GM19043 (cell line): ENCODE measurements around the gene PLTP.

Experiments used
- ATAC-seq: cut with Tn5 transposase; IDR thresholded peaks from one replicate; pipeline ENCODE4 v1.9.1; 2021; ENCODE audit warnings: low read depth; ENCODE audit not compliant: unreplicated experiment

PLTP gene

GRCh38 chr20:45921337-45922189, 9.6 kb upstream of the PLTP start:
- ATAC-seq, result no peak

DNA sequence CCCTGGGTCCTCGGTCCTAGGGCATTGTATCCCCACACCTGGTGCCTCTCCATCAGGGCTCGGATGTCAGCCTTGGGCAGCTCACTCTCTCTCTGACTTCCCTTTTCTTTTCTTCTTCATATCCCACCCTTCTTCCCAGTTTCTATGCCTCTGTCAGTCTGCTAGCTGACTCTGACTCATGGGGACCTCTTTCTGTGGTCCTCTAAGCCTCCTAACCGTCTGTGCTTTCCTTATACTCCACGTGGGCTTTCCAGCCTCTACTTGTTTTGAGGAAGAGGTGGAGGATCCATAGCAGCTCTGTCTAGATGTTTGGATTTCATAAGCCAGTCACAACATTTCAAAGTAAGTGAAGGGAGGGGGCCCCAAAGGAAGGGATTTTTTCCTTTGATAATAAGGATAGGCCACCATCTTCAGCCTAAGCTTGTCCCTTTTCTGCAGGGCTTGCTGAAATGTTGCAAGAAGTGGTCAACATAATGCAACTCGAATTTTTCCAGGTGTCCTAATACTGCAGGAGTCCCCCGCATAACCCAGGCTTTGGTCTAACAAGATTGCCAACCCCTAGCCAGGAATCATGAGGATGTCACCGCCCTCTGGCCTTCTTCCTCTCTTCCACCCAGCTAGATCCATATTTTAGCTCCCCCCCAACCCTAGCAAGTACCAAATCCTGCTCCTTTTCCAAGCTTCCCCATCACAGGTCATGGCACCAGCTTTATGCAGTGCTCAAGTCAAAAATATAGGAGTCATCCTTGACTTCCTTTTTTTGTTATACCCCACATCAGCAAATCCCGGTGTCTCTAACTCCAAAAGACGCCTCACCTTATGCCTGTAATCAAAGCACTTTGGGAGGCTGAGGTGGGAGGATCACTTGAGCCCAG, 8.7 kb upstream of the PLTP start:
- no peak for ATAC-seq

DNA sequence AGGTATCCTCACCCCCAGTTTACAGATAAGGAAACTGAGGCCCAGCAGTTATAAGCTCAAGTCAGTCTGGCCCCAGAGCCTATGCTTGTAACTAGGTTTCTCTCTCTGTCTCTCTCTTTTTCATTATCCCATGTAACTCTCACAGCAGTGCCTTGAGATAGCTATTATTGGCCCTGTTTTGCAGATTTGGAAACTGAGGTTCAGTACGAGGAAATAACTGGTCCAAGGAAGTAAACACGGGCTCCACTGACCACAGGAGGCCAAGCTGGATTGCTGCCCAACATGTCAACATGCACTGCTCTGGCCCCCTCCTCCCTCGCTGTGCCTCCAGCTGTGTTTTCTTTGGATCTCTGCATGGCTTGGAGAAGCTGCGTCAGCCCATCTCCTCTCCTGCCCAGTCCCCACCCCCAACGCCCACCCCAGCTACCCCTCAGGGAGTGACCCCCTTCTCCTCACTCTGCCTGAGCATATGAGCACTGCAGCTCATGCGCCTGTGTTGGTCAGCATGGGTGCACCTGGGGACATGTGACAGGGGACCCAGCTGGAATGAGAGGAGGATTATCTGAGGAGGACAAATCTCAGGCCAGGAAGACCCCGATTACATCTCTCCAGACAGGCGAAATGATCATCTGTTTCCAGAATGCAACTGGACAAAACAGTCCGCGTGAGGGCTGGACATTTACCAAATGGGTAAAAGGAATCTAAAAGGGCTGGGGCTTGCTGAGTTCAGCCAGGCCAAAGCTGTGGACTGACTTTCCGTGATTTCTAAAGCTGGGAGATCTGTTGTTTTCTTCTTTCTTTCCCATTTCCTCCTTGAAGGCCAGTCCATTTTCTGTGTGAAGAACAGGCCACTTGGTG, 7.8 kb upstream of the PLTP start:
- ATAC-seq, result no peak

- ATAC-seq, result no peak
Measured at GRCh38 chr20:45918779-45919537, 7.0 kb upstream of the PLTP start.

- ATAC-seq, result no peak
Measured at GRCh38 chr20:45918182-45918737, 6.3 kb upstream of the PLTP start.

DNA sequence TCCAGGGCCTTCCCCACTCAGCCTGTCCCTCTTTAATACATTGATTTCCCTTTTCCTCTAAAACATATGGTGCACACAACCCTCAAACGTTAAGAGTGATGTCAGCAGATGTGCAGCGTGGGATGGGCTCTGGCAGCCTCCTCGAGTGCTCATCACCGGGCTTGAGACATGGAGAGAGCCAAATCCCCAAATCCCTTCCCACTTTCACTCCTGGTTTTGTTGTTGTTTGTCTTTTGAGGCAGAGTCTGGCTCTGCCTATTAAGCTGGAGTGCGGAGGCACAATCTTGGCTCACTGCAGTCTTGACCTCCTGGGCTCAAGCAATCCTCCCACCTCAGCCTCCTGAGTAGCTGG, 5.8 kb upstream of the PLTP start:
- ATAC-seq, result no peak

DNA sequence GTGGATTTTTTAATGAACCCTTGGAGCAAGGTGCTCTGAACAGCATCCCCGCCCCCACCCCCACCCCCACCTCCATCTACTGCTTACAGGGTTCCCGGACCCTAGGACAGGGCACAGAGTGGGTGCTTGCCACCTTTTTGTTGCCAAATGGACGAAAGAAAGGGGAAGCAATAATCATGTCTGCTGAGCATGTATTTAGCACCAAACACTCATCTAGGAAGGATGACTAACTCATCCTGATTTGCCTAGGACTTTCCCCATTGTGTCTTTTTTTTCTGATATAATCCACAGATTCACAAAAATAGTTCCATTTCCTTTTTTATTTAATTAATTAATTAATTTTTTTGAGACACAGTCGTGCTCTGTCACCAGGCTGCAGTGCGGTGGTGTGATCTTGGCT, 1.2 kb upstream of the PLTP start:
- ATAC-seq, result no peak

DNA sequence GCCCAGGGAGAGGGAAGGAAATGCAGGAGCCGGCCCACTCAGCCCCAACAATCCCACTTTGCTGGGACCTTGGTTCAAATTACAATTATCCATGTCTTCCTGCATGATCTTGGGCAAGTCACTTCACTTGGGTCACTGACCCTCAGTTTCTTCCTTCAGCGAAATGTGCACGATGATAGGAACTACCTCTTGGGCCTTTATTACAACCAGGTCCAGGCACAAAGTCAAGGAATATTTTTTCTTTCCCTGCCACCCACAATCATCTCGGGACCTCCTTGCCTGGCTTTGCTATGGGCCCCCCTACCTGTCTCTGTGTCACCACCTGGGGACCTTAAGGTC, 358 bp upstream of the PLTP start:
- no peak for ATAC-seq

- ATAC-seq, result peak; percentile 91
Measured at GRCh38 chr20:45910670-45911485, 1.1 kb downstream of the PLTP start.

DNA sequence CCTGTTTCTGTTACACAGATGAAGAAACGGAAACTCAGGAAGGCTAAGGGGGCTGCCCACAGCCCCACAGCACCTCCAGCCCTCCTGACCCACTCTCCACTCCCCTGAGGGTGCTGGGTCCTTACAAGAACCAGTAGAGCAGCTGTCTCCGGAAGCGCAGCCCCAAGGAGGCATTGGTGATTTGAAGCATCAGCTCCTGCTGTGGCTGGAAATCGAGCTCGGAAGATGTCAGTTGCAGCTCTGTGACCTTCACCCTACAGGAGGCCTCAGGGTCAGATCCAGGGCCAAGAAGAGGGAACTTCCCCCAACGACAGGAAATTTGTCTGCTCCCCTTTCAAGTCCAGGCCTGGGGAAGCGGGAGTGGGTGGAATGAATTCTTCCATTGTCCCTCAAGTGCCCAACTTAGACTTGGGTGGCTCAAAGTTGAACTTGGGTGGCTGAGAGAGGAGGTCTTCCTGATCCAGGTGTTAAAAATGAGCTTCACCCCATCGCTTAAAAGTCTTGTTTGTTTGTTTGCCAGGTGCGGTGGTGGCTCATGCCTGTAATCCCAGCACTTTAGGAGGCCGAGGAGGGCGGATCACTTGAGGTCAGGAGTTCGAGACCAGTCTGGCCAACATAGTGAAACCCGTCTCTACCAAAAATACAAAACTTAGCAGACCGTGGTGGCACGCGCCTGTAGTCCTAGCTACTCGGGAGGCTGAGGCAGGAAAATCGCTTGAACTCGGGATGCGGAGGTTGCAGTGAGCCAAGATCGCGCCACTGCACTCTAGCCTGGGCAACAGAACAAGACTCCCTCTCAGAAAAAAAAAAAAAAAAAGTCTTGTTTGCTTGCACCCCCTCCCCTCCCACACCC, 1.9 kb downstream of the PLTP start:
- no peak for ATAC-seq

- no peak for ATAC-seq
Measured at GRCh38 chr20:45909336-45909808, 2.6 kb downstream of the PLTP start.

DNA sequence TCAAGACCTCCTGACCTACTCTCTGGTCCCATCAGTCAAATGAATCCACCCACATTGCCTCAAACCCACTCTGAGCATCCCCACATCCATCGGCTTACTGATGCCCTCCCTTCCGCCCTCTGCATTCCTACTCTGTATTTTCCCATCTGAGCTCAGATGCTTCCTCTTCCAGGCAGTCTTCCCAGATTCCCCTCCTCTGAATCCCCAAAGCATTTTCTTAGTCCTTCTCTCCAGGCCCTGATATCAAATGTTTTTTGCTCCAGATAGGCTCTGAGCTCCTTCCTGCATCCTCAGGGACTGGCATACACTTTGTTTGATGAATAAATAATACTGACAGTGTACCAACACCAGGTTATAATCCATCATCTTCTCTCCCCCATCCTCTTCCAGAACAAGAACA, 3.9 kb downstream of the PLTP start:
- ATAC-seq, result no peak

GRCh38 chr20:45907219-45907948, 4.6 kb downstream of the PLTP start:
- no peak for ATAC-seq

DNA sequence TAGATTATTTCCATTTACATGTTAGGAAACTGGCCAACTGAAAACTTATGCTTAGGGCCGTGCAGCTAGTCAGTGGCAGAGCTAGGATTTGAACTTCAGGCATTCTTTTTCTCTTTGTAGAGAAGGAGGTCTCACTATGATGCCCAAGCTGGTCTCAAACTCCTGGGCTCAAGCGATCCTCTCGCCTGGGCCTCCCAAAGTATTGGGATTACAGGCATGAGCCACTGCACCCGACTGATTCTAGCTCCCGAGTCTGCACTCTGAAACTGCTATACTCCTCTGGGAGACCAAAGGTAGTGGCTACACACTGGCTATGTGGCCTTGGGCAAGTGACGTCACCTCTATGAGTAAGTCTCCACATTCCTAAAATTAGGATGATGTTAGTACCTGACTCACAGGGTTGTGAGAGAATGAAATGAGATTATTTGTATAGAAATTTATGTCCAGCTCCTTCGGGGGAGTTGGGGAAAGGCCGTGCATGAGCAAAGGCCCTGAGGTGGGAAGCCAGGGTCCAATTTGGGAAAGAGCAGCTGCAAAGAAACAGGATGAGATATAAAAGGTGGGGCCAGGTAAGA, 6.4 kb downstream of the PLTP start:
- no peak for ATAC-seq

DNA sequence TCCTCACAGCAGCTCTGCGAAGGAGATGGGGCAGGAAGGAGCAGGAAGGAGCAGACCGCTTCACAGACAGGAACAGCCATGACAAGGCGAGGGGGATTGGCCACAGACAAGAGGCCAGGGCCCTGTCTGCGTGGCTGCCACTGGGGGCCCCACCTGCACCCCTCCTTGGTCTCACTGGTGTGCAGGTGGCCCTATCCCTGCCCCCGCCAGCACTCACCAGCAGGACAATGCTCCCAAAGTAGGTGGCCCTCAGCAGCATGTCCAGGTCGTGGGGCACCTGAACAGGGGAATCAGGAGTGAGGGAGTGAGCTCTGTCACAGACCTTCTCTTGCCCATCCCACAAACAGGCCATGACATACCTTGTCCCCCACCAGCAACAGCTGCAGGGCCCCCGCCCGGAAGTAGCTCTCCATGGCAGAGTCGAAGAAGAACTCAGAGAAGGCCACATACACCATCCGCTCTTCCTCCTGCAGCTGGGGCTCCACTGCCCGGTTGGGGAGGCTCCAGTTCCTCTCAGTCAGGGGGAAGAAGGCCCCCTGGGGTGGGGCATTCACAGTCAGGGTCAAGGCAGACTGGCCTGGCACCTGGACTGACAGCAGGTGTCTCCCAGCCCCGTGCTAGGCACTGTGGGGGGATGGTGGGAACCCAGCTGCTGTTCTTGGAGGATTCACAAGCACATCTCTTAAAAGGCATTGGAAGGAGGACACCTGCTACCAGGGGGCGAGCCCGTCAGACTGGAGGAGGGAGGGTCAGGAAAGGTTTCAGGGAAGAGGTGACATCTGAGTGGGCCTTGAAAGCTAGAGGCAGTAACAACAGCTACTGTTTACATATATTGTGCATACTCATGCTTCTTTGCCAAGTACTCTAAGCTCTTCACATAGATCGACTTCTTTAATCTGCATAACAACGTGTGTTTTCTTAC, 7.1 kb downstream of the PLTP start:
- ATAC-seq, result no peak

GRCh38 chr20:45902199-45902701, 9.7 kb downstream of the PLTP start:
- no peak for ATAC-seq
